Right forelimb (tissue), 1 donor: Measurements from ENCODE around the gene PADI2.

Experiments used
- DNase-seq: peaks from one replicate; pipeline ENCODE4 v3.0.0-alpha.2; 2018

The PADI2 gene

DNA sequence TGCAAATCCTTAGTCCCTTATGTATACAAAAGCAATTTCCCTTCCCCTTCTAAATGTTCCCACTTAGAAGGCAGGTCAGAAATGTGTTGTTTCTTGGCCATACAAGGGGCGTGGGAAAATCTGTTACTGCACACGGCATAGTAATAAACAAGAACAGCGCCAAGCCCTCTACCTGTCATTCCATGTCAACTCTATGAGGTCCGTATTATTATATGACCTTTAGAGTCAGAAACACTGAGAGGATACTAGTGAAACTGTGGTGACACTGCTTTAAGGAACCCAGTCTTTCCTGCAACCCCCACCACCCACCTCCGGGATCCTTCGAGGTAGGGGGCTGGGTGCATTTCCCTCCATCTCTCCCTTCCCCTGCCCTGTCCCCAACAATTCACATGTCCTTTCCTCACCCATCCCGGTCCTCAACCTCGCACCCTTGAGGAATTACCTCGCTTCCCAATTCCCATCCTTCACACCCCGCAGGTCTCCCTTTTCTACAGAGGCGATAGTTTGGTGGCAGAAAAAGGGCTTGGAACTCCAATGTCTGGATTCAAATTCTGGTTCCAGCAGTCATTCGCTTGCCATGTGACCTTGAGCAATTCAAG, 66.1 kb downstream of the PADI2 start:
- DNase-seq, result no peak

DNA sequence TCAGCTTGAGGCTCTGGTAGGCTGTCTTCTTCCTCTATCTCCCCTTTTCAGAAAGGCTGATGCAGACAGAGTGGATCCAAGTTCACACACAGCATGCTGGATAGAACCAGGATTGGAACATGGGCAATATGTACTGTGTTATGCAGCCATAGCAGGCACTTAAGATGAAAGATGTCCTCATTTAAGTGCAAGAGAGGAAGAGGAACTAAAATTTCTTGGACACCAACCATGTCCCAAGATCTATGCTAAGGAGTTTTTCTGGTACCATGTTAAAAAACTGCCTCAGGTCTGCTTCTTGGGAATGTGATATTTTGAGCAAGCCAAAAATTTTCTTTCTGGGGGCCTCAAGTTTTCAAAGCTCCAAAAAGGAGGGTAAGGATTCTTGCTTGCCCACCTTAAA, 66.6 kb downstream of the PADI2 start:
- no peak for DNase-seq

- DNase-seq, result no peak
These were observed 67.2 kb downstream of the PADI2 start for GRCh38 chr1:17052038-17052437.

GRCh38 chr1:17047924-17048323, 71.3 kb downstream of the PADI2 start:
- no peak for DNase-seq

GRCh38 chr1:17046334-17046657, 73.0 kb downstream of the PADI2 start:
- no peak for DNase-seq

DNA sequence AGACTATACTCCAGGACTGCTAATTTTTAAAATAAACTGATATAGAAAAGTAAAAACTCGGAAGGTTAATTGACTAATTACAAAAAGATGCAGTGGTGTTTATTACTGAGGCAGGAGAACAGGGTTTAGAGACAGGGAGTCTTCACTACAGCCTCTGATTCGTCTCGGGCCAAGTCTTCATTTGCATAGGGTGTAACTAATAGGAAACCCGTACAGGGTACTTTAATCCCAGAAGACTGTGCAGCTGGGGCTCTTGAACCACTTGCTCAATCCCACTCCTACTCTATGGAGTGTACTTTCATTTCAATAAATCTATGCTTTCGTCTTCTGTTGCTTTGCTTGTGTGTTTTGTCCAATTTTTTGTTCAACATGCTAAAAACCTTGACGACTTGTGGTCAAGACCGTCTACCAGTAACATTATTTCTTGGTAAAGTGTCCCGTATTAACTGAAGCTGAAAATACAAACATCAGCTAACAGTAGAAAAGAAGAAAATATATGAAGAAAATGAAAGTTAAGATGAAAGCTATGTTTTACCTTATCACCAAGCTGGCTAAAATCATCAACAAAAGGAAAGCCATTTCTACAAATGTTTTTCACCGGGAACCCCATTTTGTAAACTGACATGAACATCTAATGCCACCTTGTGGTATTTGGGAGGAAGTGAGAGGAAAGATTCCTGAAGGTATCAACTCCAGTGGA, 73.5 kb downstream of the PADI2 start:
- DNase-seq, result no peak

- no peak for DNase-seq
These were observed 74.1 kb downstream of the PADI2 start for GRCh38 chr1:17045150-17045549.

GRCh38 chr1:17043676-17044075, 75.6 kb downstream of the PADI2 start:
- DNase-seq, result no peak

- no peak for DNase-seq
These were observed 79.1 kb downstream of the PADI2 start for GRCh38 chr1:17040135-17040534.

DNA sequence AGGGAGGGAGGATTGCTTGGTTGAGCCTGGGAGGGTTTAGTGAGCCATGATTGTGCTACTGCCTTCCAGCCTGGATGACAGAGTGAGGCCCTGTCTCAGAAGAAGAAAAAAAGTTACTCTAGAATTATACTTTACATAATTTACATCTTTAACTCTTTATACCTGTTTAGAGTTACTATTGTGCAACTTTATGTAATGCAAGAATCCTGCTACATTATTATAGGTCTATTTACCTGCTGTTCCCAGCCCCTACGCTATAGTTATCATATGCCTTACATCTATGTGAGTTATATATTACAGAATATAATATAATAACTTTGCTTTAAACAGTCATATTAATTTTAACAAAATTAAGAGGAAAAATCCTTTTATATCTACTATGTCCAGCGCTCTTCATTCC, 79.7 kb downstream of the PADI2 start:
- no peak for DNase-seq

DNA sequence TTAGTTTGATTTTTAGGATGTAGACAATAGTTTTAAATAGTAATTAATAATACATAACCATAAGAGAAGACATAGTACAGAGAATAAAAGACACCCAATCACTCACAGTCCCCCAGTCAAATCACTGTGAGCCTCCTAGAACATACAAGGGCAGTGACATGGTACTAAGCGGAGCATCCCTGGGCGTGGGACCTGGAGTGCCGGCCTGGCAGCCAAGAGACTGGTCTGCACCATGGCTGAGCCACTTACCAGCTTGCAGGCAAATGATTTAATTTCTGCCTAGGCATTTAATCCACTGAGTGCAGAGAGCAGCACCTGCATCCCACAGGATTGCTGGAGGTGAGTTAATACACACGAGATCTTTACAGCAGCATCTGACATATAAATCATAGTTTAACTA, 85.8 kb downstream of the PADI2 start:
- DNase-seq, result no peak

DNA sequence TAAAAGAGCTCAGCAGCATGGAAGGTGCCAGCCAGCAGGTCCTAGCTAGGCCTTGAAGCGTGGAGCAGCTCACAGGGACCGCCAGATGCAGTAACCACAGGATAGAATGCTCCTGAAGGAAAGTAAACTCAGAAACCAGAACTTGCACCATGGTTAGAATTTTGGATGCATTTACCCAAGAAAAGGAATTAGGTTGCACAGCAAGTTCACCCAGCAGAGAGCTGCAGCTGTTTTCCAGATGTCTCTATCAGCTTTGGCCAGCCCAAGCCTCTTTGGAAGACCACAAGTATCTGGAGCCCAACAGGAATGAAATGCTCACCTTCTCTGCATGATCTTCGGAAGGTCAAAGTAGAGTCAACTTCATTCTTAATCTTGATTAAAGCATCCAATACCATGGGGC, 86.5 kb downstream of the PADI2 start:
- DNase-seq, result no peak

- no peak for DNase-seq
These were observed 87.8 kb downstream of the PADI2 start for GRCh38 chr1:17031436-17031835.

- no peak for DNase-seq
These were observed 89.0 kb downstream of the PADI2 start for GRCh38 chr1:17030206-17030605.

- no peak for DNase-seq
These were observed 90.5 kb downstream of the PADI2 start for GRCh38 chr1:17028662-17029188.

GRCh38 chr1:17027900-17028299, 91.4 kb downstream of the PADI2 start:
- DNase-seq, result no peak

DNA sequence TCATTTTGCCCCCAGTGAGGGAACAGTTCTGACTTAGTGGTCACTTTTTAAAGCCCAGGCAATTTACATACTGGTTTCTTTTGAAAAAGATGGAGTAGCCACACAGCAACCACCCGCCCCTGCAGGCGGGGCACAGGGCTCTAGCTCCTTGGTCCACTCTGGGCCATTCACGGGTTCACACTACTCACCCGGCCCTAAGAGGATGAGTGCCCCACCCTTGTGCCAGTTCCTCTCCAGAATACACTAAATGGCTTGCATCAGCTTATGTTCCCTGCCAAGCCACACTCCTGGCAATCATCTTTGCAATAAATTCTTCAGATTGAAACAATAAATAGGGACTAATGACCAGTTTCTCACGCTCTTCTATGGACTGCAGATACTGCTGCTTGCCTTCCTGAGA, 91.8 kb downstream of the PADI2 start:
- no peak for DNase-seq

DNA sequence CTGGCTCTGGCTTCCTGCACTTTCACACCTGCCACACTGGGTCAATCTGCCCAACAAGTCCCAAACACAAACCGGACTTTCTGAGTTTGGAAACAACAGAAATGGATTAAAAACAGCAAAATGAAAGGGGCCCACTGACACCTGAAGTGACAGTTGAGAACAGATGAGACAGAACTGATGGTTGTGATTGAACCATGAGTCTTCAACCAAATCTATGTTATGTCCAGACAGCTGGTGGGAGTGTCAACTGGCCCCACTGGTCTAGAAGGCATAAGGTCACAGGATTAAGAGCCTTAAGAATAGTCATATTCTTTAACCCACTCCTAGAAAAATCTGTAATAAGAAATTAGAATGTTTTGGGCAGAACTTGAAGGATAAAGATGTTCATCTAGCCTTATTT, 94.5 kb downstream of the PADI2 start:
- DNase-seq, result no peak

DNA sequence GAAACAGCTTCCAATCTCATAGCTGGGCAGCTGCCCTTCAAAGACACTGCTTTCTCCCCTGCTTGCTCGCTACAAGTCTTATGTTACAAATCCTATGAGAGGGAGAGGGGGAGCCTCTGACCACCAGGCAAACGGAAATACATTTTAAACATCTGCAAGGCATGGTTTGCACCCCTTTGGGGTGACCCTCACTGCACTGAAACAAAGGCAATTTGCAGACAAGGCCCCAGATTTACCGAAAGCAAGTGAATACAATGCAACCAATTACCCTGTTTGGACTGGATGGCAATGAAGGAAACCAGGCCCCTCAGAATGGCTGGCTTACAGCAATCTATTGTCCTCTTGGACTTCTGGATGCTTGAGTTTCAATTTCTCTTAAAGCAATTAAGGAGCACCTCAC, 95.7 kb downstream of the PADI2 start:
- no peak for DNase-seq

- no peak for DNase-seq
These were observed 96.1 kb downstream of the PADI2 start for GRCh38 chr1:17023102-17023501.

DNA sequence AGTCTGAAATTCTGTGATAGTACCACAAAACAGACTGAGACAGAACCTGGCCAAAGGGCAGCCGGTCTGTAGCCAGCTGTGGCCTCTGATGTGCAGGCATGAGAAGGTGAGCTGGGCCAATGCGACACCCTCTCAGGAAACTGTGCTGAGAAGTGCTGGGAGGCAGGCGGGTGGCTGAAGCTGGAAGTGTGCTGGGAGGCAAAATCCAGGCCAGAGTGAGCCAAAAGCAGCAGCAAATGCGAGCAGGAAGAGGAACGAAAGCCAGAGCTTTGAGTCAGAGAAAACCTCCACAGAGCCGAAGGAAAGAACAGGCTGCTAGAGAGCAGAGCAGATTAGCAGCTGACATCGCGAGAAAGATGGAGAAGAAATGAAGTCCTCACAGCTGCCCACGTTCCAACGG, 97.4 kb downstream of the PADI2 start:
- no peak for DNase-seq

DNA sequence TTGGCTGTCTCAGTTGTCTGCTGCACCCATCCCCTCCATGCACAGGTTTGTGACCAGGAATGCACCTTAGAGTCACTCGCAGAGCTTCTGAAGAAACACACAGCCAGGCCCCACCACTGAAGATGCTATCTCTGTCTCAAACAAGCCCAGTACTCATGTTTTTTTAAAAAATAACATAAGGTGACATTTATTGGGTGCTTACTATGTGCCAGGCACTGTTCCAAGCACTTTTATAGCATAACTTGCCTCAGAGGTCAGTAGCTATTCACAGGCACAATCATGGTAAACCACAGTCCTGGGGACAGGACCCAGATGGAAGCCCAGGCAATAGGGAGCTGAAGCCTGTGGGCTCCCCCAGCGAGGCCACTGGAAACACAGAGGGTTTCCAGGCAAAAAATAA, 98.7 kb downstream of the PADI2 start:
- no peak for DNase-seq

- DNase-seq, result no peak
These were observed 100.4 kb downstream of the PADI2 start for GRCh38 chr1:17018849-17019248.

- DNase-seq, result no peak
These were observed 101.8 kb downstream of the PADI2 start for GRCh38 chr1:17017435-17017834.
